SK-N-SH treated with all-trans-retinoic acid at 6 μM for 48 hours (cell line): ENCODE data around the gene GGT5.
"Not testable (repeated sequence)": the region's sequence is repeated elsewhere in the genome, so short reads cannot be mapped to it uniquely, and the experiment has no call there.

Experiments
- ATAC-seq: fragments of 200-7000 bp; cut with Tn5 transposase; 3 replicates; pipeline ENCODE4 v1.9.1; 2020; ENCODE audit warnings: mild to moderate bottlenecking, moderate library complexity
- ARNTL ChIP-seq: fragments of 450-650 bp; formaldehyde crosslinking; IDR thresholded peaks from 2 replicates; pipeline ENCODE4 v1.5.0; 2020; ENCODE audit warnings: low read depth, mild to moderate bottlenecking, moderate library complexity, borderline replicate concordance
- BACH2 ChIP-seq: fragments of 250-450 bp; sonication (Bioruptor Pico); IDR thresholded peaks from 2 replicates; pipeline ENCODE4 v1.9.0; 2021; ENCODE audit warnings: mild to moderate bottlenecking, borderline replicate concordance
- CSDC2 ChIP-seq: fragments of 250-450 bp; sonication (Bioruptor Pico); IDR thresholded peaks from 2 replicates; pipeline ENCODE4 v1.5.0; 2020; ENCODE audit warnings: mild to moderate bottlenecking, moderate library complexity
- ESRRG ChIP-seq: fragments of 250-450 bp; sonication (Bioruptor Pico); IDR thresholded peaks from 2 replicates; pipeline ENCODE4 v1.6.1; 2021; ENCODE audit warnings: mild to moderate bottlenecking
- ISL1 ChIP-seq: fragments of 250-450 bp; sonication (Bioruptor Pico); IDR thresholded peaks from 2 replicates; pipeline ENCODE4 v2.1.2; 2022; ENCODE audit warnings: mild to moderate bottlenecking, moderate library complexity
- SNAI2 ChIP-seq: fragments of 250-450 bp; sonication (Bioruptor Pico); IDR thresholded peaks from 2 replicates; pipeline ENCODE4 v1.5.0; 2020; ENCODE audit warnings: mild to moderate bottlenecking, moderate library complexity
- TCF4 ChIP-seq: fragments of 250-450 bp; sonication (Bioruptor Pico); IDR thresholded peaks from 2 replicates; pipeline ENCODE4 v1.8.0; 2021; ENCODE audit warnings: mild to moderate bottlenecking, moderate library complexity, borderline replicate concordance
- ZC3H10 ChIP-seq: fragments of 250-450 bp; sonication (Bioruptor Pico); IDR thresholded peaks from 2 replicates; pipeline ENCODE4 v1.5.1; 2021; ENCODE audit warnings: mild to moderate bottlenecking, moderate library complexity
- ZFP3 ChIP-seq: fragments of 250-450 bp; sonication (Bioruptor Pico); IDR thresholded peaks from 2 replicates; pipeline ENCODE4 v1.5.0; 2020; ENCODE audit warnings: mild to moderate bottlenecking, moderate library complexity
- ZFP30 ChIP-seq: fragments of 450-650 bp; formaldehyde crosslinking; IDR thresholded peaks from 2 replicates; pipeline ENCODE4 v1.5.0; 2022; ENCODE audit warnings: mild to moderate bottlenecking, moderate library complexity
- ZNF565 ChIP-seq: fragments of 450-650 bp; formaldehyde crosslinking; conservative IDR thresholded peaks from 2 replicates; pipeline ENCODE4 v1.5.0; 2020; ENCODE audit warnings: low read depth, mild to moderate bottlenecking, moderate library complexity
- ZNF70 ChIP-seq: fragments of 450-650 bp; formaldehyde crosslinking; IDR thresholded peaks from 2 replicates; pipeline ENCODE4 v1.5.0; 2020; ENCODE audit warnings: mild to moderate bottlenecking, moderate library complexity
- ZNF8 ChIP-seq: fragments of 450-650 bp; formaldehyde crosslinking; IDR thresholded peaks from 2 replicates; pipeline ENCODE4 v1.5.0; 2020; ENCODE audit warnings: mild to moderate bottlenecking, moderate library complexity
- TF ChIP-seq, protein P1 (sequence below): fragments of 250-450 bp; sonication (Bioruptor Pico); IDR thresholded peaks from 2 replicates; pipeline ENCODE4 v1.8.0; 2020; ENCODE audit warnings: mild to moderate bottlenecking, moderate library complexity, borderline replicate concordance
- TF ChIP-seq, protein P2 (sequence below): fragments of 250-450 bp; sonication (Bioruptor Pico); IDR thresholded peaks from 2 replicates; pipeline ENCODE4 v1.5.0; 2020; ENCODE audit warnings: mild to moderate bottlenecking, moderate library complexity

Gene GGT5

DNA sequence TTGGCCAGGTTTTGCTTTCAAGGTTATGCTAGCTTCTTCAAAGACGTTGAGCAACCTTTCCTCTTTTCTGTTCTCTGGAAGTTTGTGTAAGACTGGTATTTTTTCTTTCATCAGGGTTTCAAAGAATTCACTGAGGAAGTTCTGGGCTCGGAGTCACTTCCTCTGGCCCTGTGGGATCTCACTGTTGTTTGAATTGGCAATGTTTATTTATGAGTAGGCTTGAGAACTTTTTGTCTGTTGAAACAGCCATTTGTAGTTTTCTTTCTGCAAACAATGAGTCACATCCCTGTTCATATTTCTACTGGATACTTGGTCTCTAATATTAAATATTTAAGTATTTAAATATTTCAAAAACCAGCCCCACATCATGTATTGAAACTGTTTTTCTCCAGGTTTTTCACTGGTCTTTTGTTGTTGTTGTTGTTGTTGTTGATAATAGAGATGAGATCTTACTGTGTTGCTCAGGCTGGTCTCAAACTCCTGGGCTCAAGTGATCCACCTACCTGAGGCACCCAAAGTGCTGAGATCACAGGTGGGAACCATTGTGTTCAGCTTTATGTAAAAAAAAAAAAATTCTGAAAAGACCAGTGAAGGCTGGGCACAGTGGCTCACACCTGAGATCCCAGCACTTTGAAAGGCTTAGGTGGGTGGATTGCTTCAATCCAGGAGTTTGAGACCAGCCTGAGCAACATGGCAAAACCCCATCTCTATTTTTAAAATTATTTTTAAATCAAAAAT, 36.7 kb downstream of the GGT5 start:
- ATAC-seq: peak; percentile 91
- TF ChIP-seq ISL1 (CRISPR knock-in tag) (peak; percentile 66; the same call in 1 of the 2 replicates), ARNTL (no peak)
- TF ChIP-seq, all 23 proteins: peak for 1

DNA sequence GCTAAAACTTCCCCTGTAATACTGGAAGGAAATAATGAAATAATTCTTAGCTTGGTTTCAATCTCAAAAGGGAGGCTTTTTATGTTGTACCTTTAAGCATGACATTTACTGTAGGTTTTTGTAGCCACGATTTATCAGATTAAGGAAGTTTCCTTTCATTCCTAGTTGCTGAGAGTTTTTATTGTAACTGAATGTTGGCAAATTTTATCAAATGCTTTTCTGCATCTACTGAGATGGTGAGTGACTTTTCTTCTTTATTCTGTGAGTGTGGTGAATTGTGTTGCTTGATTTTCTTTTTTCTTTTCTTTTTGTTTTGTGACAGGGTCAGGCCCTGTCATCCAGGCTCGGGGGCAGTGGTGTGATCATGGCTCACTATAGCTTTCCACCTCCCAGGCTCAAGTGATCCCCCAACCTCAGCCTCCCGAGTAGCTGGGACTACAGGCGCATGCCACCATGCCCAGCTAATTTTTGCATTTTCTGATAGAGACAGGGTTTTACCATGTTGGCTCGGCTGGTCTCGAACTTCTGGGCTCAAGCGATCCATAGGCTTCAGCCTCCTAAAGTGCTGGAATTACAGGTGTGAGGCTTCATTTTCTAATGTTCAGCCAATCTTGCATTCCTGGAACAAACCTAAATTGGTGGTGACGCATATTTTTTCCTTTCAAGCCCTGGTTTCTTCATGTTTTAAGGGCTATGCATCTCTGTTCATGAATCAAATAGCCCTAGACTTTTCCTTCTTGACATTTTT, 37.4 kb downstream of the GGT5 start:
- peak; percentile 48 for ATAC-seq
- no peak for TF ChIP-seq ZFP30 (CRISPR knock-in tag)
- no peak for TF ChIP-seq ZC3H10
- TF ChIP-seq ZNF8 (CRISPR knock-in tag): no peak
- TF ChIP-seq, protein P1, sequence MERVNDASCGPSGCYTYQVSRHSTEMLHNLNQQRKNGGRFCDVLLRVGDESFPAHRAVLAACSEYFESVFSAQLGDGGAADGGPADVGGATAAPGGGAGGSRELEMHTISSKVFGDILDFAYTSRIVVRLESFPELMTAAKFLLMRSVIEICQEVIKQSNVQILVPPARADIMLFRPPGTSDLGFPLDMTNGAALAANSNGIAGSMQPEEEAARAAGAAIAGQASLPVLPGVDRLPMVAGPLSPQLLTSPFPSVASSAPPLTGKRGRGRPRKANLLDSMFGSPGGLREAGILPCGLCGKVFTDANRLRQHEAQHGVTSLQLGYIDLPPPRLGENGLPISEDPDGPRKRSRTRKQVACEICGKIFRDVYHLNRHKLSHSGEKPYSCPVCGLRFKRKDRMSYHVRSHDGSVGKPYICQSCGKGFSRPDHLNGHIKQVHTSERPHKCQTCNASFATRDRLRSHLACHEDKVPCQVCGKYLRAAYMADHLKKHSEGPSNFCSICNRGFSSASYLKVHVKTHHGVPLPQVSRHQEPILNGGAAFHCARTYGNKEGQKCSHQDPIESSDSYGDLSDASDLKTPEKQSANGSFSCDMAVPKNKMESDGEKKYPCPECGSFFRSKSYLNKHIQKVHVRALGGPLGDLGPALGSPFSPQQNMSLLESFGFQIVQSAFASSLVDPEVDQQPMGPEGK: peak; percentile 51; the same call in 1 of the 2 replicates
- TF ChIP-seq, protein P2, sequence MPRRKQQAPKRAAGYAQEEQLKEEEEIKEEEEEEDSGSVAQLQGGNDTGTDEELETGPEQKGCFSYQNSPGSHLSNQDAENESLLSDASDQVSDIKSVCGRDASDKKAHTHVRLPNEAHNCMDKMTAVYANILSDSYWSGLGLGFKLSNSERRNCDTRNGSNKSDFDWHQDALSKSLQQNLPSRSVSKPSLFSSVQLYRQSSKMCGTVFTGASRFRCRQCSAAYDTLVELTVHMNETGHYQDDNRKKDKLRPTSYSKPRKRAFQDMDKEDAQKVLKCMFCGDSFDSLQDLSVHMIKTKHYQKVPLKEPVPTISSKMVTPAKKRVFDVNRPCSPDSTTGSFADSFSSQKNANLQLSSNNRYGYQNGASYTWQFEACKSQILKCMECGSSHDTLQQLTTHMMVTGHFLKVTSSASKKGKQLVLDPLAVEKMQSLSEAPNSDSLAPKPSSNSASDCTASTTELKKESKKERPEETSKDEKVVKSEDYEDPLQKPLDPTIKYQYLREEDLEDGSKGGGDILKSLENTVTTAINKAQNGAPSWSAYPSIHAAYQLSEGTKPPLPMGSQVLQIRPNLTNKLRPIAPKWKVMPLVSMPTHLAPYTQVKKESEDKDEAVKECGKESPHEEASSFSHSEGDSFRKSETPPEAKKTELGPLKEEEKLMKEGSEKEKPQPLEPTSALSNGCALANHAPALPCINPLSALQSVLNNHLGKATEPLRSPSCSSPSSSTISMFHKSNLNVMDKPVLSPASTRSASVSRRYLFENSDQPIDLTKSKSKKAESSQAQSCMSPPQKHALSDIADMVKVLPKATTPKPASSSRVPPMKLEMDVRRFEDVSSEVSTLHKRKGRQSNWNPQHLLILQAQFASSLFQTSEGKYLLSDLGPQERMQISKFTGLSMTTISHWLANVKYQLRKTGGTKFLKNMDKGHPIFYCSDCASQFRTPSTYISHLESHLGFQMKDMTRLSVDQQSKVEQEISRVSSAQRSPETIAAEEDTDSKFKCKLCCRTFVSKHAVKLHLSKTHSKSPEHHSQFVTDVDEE: no peak
- TF ChIP-seq, all 23 proteins: peak for 1

DNA sequence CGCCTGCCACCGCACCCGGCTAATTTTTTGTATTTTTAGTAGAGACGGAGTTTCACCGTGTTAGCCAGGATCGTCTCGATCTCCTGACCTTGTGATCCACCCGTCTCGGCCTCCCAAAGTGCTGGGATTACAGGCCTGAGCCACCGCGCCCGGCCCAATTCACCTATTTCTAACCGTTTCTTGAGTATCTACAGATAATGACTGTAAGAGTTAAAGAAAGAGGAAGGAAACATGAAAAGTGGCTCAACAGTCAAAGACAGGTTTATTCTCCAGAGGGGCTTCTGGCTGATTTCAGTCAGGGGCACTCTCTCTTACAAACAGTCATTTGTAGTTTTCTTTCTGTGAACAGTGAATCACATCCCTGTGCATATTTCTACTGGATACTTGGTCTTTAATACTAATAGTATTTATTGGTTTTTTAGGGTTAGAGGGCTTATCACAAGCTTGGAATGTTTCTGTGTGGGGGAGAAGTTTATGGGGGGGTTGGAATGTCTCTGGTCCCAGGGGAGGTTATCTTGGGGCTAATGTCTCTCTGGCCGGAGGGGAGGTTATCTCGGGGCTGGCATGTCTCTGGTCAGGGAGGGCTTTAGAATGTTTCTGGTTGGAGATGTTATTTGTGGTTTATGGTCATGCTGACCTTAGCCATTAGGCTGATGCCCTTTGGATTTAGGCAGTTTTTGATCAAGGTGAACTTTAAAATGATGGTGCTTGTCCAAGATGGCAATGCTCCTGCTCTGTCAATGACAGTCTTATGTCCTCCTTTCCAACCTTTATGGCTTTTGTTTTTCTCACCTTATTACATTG, 38.2 kb downstream of the GGT5 start:
- not testable (repeated sequence) for ATAC-seq
- TF ChIP-seq CSDC2 (peak; percentile 94), ZFP3 (CRISPR knock-in tag) (0 out of 2 replicates have a peak, but pooled peaks have one; percentile 24), ISL1 (CRISPR knock-in tag) (peak; percentile 42)
- TF ChIP-seq, protein P1: peak; percentile 93; the same call in 1 of the 2 replicates

DNA sequence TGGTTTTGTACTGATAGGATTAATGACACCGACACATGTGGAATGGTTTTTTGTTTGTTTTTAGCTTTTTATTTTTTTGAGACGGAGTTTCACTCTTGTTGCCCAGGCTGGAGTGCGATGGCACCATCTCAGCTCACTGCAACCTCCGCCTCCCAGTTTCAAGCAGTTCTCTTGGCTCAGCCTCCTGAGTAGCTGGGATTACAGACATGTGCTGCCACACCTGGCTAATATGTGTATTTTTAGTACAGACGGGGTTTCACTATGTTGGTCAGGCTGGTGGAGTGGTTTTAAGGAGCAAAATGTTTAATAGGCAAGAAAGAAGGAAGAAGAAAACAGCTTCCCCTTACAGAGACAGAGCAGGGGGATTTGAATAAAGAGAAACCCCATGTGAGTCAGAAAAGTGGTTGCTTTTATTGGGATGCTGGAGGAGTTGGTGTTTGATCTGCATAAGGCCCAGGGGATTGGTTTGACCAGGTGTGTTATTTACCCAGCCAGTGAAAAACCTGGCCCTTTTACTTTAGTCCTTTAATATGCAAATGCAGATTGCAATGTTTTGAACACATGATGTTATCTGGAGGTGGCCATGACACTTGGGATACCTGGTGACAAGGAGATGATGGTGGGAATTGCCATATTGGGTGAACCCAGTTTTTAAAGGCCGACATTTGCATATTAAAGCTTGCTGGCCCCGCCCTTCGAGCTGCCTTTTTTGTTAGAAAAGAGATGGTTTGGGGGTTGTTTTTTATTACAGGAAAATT, 39.3 kb downstream of the GGT5 start:
- TF ChIP-seq BACH2 (CRISPR knock-in tag): no peak
- no peak for TF ChIP-seq ZNF70 (CRISPR knock-in tag)
- TF ChIP-seq CSDC2: no peak
- no peak for TF ChIP-seq ZNF8 (CRISPR knock-in tag)
- TF ChIP-seq ZFP30 (CRISPR knock-in tag): no peak
- TF ChIP-seq SNAI2 (CRISPR knock-in tag): no peak
- no peak for TF ChIP-seq ARNTL
- no peak for TF ChIP-seq ISL1 (CRISPR knock-in tag)
- TF ChIP-seq, protein P2: no peak
- no peak for TF ChIP-seq ZC3H10
- TF ChIP-seq ESRRG: no peak
- TF ChIP-seq TCF4 (CRISPR knock-in tag): no peak
- no peak for TF ChIP-seq ZFP3 (CRISPR knock-in tag)
- TF ChIP-seq ZNF565 (CRISPR knock-in tag): no peak
- no peak for ATAC-seq
